CD4-positive, alpha-beta memory T cell (primary cell): ENCODE data around the gene HIP1. TPM values are rescaled to one million over a fixed set of nuclear protein-coding genes. Genes with fewer than 3 reads are reported as not detected.

Source experiments
- CTCF ChIA-PET: fragments of 350-600 bp; sonication (Branson Sonifier 250); formaldehyde crosslinking; loops from one replicate; lab custom pipeline; 2021; ENCODE audit warnings: inconsistent platforms; ENCODE audit not compliant: partially characterized antibody; lab: Charles Lee
- POLR2A ChIA-PET: fragments of 350-600 bp; sonication (Branson Sonifier 250); formaldehyde crosslinking; loops from one replicate; lab custom pipeline; 2021; ENCODE audit not compliant: partially characterized antibody; lab: Charles Lee
- DNase-seq, 5 donors: peaks; one replicate each; pipeline versions ENCODE4 v3.0.0 to v3.0.0-alpha.2; 2020 to 2022; ENCODE audit warnings: mixed read lengths in 1 of 5
- H3K27ac ChIP-seq: one replicate; pipeline ENCODE4 v1.7.0; 2013; ENCODE audit warnings: low read depth, low read length
- H3K27me3 ChIP-seq: 2 replicates; pipeline ENCODE4 v1.7.0; 2013; ENCODE audit warnings: mild to moderate bottlenecking, low read length, moderate library complexity; ENCODE audit not compliant: insufficient read depth
- H3K36me3 ChIP-seq: 2 replicates; pipeline ENCODE4 v1.7.0; 2013; ENCODE audit warnings: mild to moderate bottlenecking, low read length, moderate library complexity; ENCODE audit not compliant: insufficient read depth
- H3K4me1 ChIP-seq: 2 replicates; pipeline ENCODE4 v1.7.0; 2013; ENCODE audit warnings: mild to moderate bottlenecking, low read length, moderate library complexity; ENCODE audit not compliant: insufficient read depth
- H3K4me3 ChIP-seq, 2 donors: one replicate each; pipeline ENCODE4 v1.7.0; 2013; ENCODE audit warnings: low read length in 2 of 2, mild to moderate bottlenecking in 1 of 2
- H3K9me3 ChIP-seq, 2 donors: one replicate each; pipeline ENCODE4 v1.7.0; 2013; ENCODE audit warnings: low read length in 2 of 2, control low read depth in 1 of 2; ENCODE audit not compliant: control insufficient read depth in 1 of 2
- H3K27ac Mint-ChIP-seq, 7 donors: one replicate each; pipeline ENCODE4 v1.8.0; 2020 to 2021; ENCODE audit warnings: mixed read lengths in 7 of 7, mild to moderate bottlenecking in 6 of 7, inconsistent platforms in 3 of 7, moderate library complexity in 3 of 7
- H3K27me3 Mint-ChIP-seq, 2 donors: one replicate each; pipeline ENCODE4 v1.8.0; 2020 to 2021; ENCODE audit warnings: mixed read lengths in 2 of 2
- H3K36me3 Mint-ChIP-seq, 2 donors: one replicate each; pipeline ENCODE4 v1.8.0; 2020 to 2021; ENCODE audit warnings: mixed read lengths in 2 of 2, inconsistent platforms in 1 of 2, mild to moderate bottlenecking in 1 of 2
- H3K4me1 Mint-ChIP-seq, 4 donors: one replicate each; pipeline ENCODE4 v1.8.0; 2020 to 2021; ENCODE audit warnings: mixed read lengths in 4 of 4, mild to moderate bottlenecking in 1 of 4
- H3K4me3 Mint-ChIP-seq, 8 donors: one replicate each; pipeline ENCODE4 v1.8.0; 2020 to 2021; ENCODE audit warnings: mixed read lengths in 8 of 8, mild to moderate bottlenecking in 7 of 8, moderate library complexity in 6 of 8, inconsistent platforms in 3 of 8
- H3K9me3 Mint-ChIP-seq, 8 donors: one replicate each; pipeline ENCODE4 v1.8.0; 2020 to 2021; ENCODE audit warnings: mixed read lengths in 8 of 8, mild to moderate bottlenecking in 5 of 8, inconsistent platforms in 3 of 8, moderate library complexity in 1 of 8
- intact Hi-C: fragments of 100-400 bp; cut with micrococcal nuclease; formaldehyde crosslinking; loops from one replicate; pipeline ENCODE4 v1.15.1; 2023
- polyA plus RNA-seq, 2 donors: library from polyadenylated mRNA; unstranded; fragments of 300-500 nt; fragmentation: Illumina TruSeq; gene quantifications; one replicate each; pipeline ENCODE4 v1.2.3, GENCODE V29; 2021
- total RNA-seq, 2 experiments: library from RNA; stranded (reverse); gene quantifications; one replicate each; pipeline ENCODE4 v1.2.3, GENCODE V29; 2021

The HIP1 gene
- total and polyA plus RNA-seq, 4 experiments from 2014 or later = 2.2 to 3.5 (median 3.1) TPM; not detected in 1

DNA sequence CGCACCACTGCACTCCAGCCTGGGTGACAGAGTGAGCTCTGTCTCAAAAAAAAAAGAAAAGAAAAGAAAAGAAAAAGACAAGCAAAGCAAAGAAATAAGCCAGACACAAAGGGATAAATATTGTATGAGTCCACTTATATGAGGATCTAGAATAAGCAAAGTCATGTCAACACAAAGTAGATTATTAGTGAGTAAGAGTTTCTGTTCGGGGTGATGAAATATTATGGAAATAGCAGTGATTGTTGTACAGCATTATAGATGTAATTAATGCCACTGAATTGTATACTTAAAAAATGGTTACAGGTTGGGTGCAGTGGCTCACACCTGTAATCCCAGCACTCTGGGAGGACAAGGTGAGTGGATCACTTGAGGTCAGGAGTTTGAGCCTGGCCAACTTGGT, 83.2 kb downstream of the HIP1 start:
- ChIA-PET CTCF (no interaction called here), POLR2A (no interaction called here)
- Histone ChIP-seq H3K27me3 (no peaks in the 10 kb centered on the region), H3K4me1 (no peaks in the 10 kb centered on the region), H3K36me3 (no peaks in the 10 kb centered on the region), H3K9me3 (no peaks in the 10 kb centered on the region), H3K27ac (no peak overlapping the region), H3K4me3 (no peak overlapping the region)
- intact Hi-C loops = no loop called here
- Mint-ChIP-seq H3K36me3 (no peaks in the 10 kb centered on the region), H3K9me3 (no peaks in the 10 kb centered on the region), H3K4me1 (no peaks in the 10 kb centered on the region), H3K27ac (no peak overlapping the region), H3K27me3 (no peaks in the 10 kb centered on the region), H3K4me3 (no peak overlapping the region)
- no peak for DNase-seq

DNA sequence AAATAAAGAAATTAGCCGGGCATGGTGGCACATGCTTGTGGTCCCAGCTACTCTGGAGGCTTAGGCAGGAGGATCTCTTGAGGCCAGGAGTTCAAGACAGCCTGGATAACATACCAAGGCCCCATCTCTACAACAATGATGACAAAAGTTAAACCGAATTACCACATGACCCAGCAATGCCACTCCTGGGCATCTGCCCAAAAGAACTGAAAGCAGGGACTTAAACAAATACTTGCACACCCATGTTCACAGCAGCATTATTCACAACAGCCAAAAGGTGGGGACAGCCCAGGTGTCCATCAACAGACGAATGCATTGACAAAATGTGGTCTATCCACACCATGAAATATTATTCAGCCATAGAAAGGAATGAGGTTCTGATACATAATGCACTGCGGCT, 83.9 kb downstream of the HIP1 start:
- H3K9me3 Mint-ChIP-seq = no peaks in the 10 kb centered on the region
- no peaks in the 10 kb centered on the region for H3K4me1 Mint-ChIP-seq
- no peaks in the 10 kb centered on the region for H3K4me1 ChIP-seq
- no peak overlapping the region for H3K4me3 ChIP-seq
- H3K9me3 ChIP-seq = no peaks in the 10 kb centered on the region
- H3K27ac ChIP-seq = no peak overlapping the region
- no peaks in the 10 kb centered on the region for H3K27me3 Mint-ChIP-seq
- ChIA-PET POLR2A (no interaction called here), CTCF (no interaction called here)
- no peak overlapping the region for H3K27ac Mint-ChIP-seq
- DNase-seq = no peak
- H3K36me3 Mint-ChIP-seq = no peaks in the 10 kb centered on the region
- H3K27me3 ChIP-seq = no peaks in the 10 kb centered on the region
- intact Hi-C loops = no loop called here
- no peak overlapping the region for H3K4me3 Mint-ChIP-seq
- H3K36me3 ChIP-seq = no peaks in the 10 kb centered on the region

DNA sequence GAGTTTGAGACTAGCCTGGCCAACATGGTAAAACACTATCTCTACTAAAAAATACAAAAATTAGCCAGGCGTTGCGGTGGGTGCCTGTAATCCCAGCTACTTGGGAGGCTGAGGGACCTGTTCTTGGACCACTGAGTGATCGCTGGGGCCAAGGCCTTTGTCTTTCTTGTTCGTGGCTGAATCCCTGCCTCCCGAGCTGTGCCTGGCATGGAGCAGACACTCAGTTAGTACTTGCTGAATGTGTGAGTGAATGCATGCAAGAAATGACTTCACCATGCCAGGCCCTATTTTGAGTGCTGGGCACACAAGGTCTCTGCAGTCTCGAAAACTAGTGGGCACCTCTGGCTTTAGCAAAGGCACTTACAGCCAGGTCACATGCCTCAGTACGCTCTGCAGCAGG, 85.1 kb downstream of the HIP1 start:
- Histone ChIP-seq H3K36me3 (no peaks in the 10 kb centered on the region), H3K4me1 (no peaks in the 10 kb centered on the region), H3K4me3 (no peak overlapping the region), H3K27me3 (no peaks in the 10 kb centered on the region), H3K9me3 (no peaks in the 10 kb centered on the region), H3K27ac (no peak overlapping the region)
- intact Hi-C loops = no loop called here
- Mint-ChIP-seq H3K36me3 (no peaks in the 10 kb centered on the region), H3K27me3 (no peaks in the 10 kb centered on the region), H3K27ac (no peak overlapping the region), H3K4me1 (no peaks in the 10 kb centered on the region), H3K4me3 (no peak overlapping the region), H3K9me3 (no peaks in the 10 kb centered on the region)
- CTCF ChIA-PET = no interaction called here
- POLR2A ChIA-PET = no interaction called here
- DNase-seq = no peak

DNA sequence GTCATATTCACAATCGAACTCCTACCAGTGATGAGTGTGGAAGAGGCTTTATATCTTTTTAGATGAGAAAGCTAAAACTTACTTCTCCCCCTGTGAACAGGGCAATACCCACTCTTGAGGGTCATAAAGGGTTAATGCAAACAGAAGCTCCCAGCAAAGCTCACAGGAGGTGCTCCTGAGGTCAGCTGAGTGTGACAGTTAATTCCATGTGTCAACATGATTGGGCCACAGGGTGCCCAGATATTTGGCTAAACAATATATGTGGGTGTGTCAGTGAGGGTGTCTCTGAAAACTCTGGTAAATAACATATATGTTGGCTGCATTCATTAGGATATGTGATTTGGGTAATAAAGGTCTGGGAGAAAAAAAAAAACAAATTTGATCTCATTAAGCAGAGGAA, 86.0 kb downstream of the HIP1 start:
- POLR2A ChIA-PET = no interaction called here
- H3K36me3 ChIP-seq = no peaks in the 10 kb centered on the region
- CTCF ChIA-PET = no interaction called here
- no peak overlapping the region for H3K27ac ChIP-seq
- Mint-ChIP-seq H3K9me3 (no peaks in the 10 kb centered on the region), H3K4me1 (no peaks in the 10 kb centered on the region), H3K27me3 (no peaks in the 10 kb centered on the region), H3K36me3 (no peaks in the 10 kb centered on the region), H3K4me3 (no peak overlapping the region), H3K27ac (no peak overlapping the region)
- no peaks in the 10 kb centered on the region for H3K4me1 ChIP-seq
- H3K9me3 ChIP-seq = no peaks in the 10 kb centered on the region
- no peaks in the 10 kb centered on the region for H3K27me3 ChIP-seq
- intact Hi-C loops = no loop called here
- no peak overlapping the region for H3K4me3 ChIP-seq
- DNase-seq = no peak

DNA sequence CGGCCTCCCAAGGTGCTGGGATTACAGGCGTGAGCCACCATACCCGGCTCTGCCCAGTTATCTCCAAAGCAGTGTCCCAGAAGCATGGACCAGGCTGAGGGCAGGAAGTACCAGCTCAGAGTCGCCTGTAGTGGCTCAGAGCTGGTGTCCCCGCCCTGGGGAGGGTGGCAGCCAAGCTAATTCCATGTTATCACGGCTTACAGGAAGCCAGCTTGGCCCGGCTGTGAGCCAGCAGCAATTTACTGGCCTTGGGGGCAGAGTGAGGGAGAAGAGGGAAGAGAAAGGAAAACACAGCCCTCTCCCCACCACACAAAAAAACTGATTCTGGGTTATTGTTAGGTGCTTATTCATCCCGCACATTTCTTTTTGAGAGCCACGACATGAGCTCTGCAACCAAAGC, 88.1 kb downstream of the HIP1 start:
- no peak overlapping the region for H3K4me3 ChIP-seq
- H3K4me1 Mint-ChIP-seq = no peaks in the 10 kb centered on the region
- no peak overlapping the region for H3K27ac ChIP-seq
- no peaks in the 10 kb centered on the region for H3K4me1 ChIP-seq
- intact Hi-C loops = no loop called here
- no peaks in the 10 kb centered on the region for H3K9me3 Mint-ChIP-seq
- no peaks in the 10 kb centered on the region for H3K36me3 Mint-ChIP-seq
- H3K36me3 ChIP-seq = no peaks in the 10 kb centered on the region
- ChIA-PET CTCF (no interaction called here), POLR2A (no interaction called here)
- DNase-seq = no peak
- no peaks in the 10 kb centered on the region for H3K27me3 Mint-ChIP-seq
- H3K27ac Mint-ChIP-seq = no peak overlapping the region
- H3K4me3 Mint-ChIP-seq = no peak overlapping the region
- H3K9me3 ChIP-seq = no peaks in the 10 kb centered on the region
- H3K27me3 ChIP-seq = no peaks in the 10 kb centered on the region

DNA sequence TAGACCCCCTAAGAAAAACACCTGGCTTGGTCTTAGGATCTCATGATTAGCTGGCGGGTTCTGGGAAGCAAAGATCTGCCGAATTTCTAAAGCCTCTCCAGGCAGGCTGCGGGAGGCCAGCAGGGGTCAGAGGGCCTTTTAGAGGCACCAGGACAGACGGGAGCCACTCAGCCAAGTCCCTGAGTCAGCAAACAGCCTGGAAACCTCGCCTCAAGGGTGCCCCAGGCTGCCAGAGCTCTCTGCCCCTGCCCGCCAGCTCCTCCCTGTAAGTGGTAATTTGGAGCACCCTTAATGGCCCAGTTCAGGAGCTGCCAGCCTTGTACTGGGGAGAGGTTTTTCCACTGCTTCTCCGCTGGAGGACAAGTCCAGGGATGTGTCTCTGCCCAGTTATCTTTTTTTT, 88.7 kb downstream of the HIP1 start:
- H3K36me3 Mint-ChIP-seq = no peaks in the 10 kb centered on the region
- ChIA-PET POLR2A (no interaction called here), CTCF (interaction anchor here (1.3 kb wide), 1 partner anchor 370 kb away, joined by 4 read pairs; no protein-coding TSS in a partner anchor)
- Histone ChIP-seq H3K27me3 (no peaks in the 10 kb centered on the region), H3K4me3 (no peak overlapping the region), H3K4me1 (no peaks in the 10 kb centered on the region), H3K36me3 (no peaks in the 10 kb centered on the region), H3K27ac (no peak overlapping the region), H3K9me3 (no peaks in the 10 kb centered on the region)
- no peak for DNase-seq
- H3K9me3 Mint-ChIP-seq = no peaks in the 10 kb centered on the region
- no peak overlapping the region for H3K4me3 Mint-ChIP-seq
- H3K27me3 Mint-ChIP-seq = no peaks in the 10 kb centered on the region
- H3K27ac Mint-ChIP-seq = no peak overlapping the region
- intact Hi-C loops = no loop called here
- H3K4me1 Mint-ChIP-seq = no peaks in the 10 kb centered on the region

DNA sequence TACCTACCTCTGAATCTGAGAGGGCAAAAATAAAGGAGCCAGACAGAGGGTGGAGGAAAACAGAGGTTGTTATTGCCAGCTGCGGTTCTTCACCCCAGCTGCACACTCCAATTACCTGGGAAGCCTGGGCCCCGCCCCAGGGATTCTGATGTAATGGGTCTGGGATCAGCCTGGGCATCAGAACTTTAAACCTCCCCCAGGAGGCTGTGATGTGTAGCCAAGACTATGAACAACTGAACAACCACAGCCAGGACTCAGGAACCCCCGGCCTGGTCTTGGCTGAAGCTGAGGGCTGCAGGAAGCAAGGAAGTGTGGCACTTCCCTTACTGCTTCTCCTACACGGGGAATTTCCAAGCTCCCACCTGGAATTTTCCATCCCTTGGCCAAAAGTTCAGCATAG, 89.3 kb downstream of the HIP1 start:
- Histone ChIP-seq H3K27me3 (no peaks in the 10 kb centered on the region), H3K27ac (no peak overlapping the region), H3K9me3 (no peaks in the 10 kb centered on the region), H3K4me3 (no peak overlapping the region), H3K36me3 (no peaks in the 10 kb centered on the region), H3K4me1 (no peaks in the 10 kb centered on the region)
- H3K36me3 Mint-ChIP-seq = no peaks in the 10 kb centered on the region
- intact Hi-C loops = no loop called here
- H3K27ac Mint-ChIP-seq = no peak overlapping the region
- no peaks in the 10 kb centered on the region for H3K27me3 Mint-ChIP-seq
- H3K9me3 Mint-ChIP-seq = no peaks in the 10 kb centered on the region
- no peak overlapping the region for H3K4me3 Mint-ChIP-seq
- DNase-seq = no peak
- H3K4me1 Mint-ChIP-seq = no peaks in the 10 kb centered on the region
- ChIA-PET CTCF (interaction anchor here (1.3 kb wide), 1 partner anchor 370 kb away, joined by 4 read pairs; no protein-coding TSS in a partner anchor), POLR2A (no interaction called here)
